HG03469 (cell line): ENCODE data around the gene GLRX2.
"Not testable (repeated sequence)": the region's sequence is repeated elsewhere in the genome, so short reads cannot be mapped to it uniquely, and the experiment has no call there.

Experiments
- ATAC-seq: cut with Tn5 transposase; IDR thresholded peaks from one replicate; pipeline ENCODE4 v1.9.1; 2021; ENCODE audit warnings: mild to moderate bottlenecking, moderate library complexity, moderate number of reproducible peaks; ENCODE audit not compliant: unreplicated experiment

The GLRX2 gene

DNA sequence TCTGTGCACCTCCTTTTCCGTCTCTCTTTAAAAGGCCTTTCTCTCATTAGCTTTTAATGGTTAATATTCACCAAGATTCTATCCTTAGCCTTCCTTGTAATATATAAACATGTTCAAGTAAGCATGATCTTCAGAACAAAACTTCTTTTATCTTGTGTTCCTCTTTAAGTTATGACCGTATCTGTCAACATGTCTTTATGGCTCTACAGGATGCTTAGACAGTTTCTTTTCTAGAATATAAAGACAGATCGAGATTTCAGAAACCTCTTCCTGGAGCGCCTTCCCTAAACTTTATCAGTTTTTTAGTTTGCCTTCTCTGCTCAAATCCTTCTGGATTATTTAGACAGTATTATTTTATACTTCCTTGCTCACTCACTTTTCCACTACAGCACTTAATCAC, 38.6 kb downstream of the GLRX2 start:
- no peak for ATAC-seq

DNA sequence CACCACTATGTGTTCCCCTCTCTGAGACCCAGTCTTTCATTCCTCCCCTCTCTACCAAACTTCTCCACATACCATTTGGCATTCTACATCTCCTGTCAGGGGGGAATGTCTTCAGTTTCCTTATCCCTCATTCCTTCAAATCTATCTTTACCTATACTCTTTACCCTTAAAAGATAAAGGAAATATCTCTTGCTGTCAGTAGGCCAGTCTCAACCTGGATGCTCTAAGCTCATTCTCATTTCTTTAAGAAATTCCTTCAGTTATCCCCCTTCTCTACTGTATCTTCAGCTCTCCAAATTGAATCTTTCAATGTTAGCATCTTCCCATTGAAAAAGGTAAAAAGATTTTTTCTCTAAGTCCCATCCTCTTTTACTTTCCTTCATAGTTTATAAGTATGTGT, 39.3 kb downstream of the GLRX2 start:
- no peak for ATAC-seq

- ATAC-seq = no peak
Observed at GRCh38 chr1:193062698-193063463, 42.3 kb downstream of the GLRX2 start.

DNA sequence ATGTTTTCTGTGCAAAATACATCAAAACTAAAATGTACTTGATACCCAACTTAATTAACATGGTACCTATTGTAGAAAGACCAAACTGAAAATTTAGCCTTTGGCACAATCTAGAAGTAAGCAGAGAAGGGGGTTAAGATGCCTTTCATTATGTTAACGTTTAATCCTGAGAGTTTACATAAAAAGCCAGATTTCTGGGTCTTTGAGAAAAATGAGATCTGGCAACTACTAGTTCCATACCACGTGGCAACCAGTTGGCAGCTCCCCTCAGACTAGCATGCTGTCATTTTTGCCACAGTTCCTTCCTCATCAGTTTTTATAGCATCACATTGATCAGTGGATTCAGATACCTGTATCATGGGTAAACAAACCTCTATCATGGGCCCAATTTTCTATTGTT, 44.3 kb downstream of the GLRX2 start:
- no peak for ATAC-seq

DNA sequence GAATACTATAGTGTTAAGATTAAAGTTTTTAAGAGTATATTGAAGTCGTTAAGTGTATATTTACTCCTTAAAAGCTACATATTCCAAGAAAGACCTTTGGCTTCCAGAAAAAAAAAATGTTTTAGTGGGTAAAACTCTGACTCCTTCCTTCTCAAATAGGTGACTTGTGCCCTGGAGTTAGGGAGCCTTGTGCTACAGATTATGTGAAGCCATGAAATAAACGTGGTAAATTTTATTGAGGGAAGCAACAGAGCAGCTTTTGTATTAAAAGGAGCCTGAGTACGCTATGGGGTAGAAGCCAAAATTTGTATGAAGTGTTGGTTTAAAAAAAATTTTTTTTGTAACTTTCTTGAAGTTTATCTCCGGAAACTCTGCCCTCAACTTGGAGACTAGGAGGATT, 44.8 kb downstream of the GLRX2 start:
- no peak for ATAC-seq

- no peak for ATAC-seq
Observed at GRCh38 chr1:193060115-193060403, 45.2 kb downstream of the GLRX2 start.

DNA sequence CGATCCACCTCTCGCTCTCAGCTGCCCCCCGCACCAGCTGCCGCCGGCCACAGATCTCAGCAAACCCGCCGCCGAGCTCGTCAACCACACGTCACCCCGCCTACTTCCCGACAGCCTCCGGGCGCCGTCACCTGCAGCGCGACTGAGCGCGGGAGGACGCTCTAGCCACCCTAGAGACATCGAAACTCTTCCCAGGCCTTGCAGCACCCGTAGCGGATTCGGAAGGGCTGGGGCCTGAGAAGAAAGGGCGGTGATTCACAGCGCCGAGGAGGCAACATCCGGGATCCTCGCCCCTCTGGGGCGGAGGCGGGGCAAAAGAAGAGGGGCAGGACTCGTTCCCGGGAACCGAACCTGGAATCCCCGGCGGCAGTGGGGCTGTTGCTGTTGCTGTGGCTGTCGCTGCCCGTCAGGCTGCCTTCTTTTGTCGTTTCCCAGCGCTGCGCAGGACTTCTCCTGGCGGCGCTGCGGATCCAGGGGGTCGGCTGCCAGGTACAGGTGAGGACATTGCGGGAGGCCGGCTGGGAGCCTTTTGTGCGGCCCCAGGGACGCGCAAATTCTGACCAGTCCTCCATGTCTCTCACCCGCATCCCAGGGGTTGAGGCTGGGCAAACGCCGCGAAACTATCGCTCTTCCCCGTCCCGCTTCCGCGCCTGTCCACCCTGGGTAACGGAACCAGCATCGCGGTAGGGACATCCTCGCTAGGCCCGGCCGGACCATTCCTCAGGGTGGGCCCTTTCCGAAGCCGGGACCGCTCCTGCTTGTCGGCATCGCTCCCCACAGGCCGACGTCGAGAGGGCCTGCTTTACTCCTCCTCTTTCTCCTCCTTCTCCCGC, 45.7 kb downstream of the GLRX2 start, which contains the start of the genes RO60 and UCHL5:
Gene RO60, plus strand, starts transcription at position 331 of the 833 bp plus-strand sequence. CDS start 9,443 bp downstream, outside the sequence.
Gene UCHL5, minus strand, starts transcription at position 79 of the 833 bp plus-strand sequence. CDS start 100 bp downstream, outside the sequence.
- peak; percentile 91 for ATAC-seq

DNA sequence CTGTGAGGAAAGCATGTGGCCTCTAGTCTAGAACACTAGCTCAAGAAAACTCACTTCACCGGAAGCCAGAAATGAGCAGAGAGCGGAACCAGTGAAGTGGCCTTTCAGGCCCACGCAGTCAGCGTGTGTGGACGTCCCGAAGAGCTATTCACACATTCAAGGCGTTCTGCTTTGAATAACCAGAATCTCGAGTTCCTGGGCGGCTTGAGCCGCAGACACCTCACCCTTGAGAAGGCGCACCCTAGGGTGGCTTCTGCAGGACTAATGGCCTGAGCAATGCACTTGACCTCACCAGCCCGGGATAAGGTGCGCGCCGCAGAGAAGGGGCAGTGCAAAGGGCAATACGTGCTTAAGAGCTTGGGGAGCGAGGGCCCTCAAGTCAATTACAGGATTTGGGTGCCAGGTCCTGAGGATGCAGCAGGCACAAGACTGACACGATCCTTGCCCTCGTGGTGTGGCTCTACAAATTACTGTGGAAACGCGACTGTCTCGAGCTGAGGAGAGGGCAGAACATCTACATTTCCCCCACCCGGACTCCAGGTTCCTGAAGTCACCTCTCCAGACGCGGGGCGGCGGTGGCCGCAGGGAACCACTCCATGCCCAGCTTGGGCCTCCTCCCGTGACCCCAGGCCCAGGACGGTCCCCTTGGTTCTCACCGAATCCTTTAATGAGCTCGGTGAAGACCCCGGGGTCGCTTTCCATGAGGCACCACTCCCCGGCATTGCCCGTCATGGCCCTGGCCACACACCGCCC, 46.5 kb downstream of the GLRX2 start:
- peak; percentile 47 for ATAC-seq

GRCh38 chr1:193054169-193054675, 51.0 kb downstream of the GLRX2 start:
- no peak for ATAC-seq

GRCh38 chr1:193048913-193049312, 56.3 kb downstream of the GLRX2 start:
- ATAC-seq = not testable (repeated sequence)
